HEK293 (cell line): ENCODE measurements around the gene FAM229B.

ENCODE experiments used
- CTCF ChIA-PET: fragments of 350-600 bp; formaldehyde crosslinking; extraction: SDS; loops from one replicate; lab custom pipeline; 2021; ENCODE audit warnings: antibody characterized with exemption; lab: Yijun Ruan, JAX
- POLR2A ChIA-PET: fragments of 300-600 bp; formaldehyde crosslinking; extraction: SDS; loops from one replicate; lab custom pipeline; 2020; ENCODE audit warnings: antibody characterized with exemption, inconsistent platforms; lab: Yijun Ruan, JAX
- H3K27ac ChIP-seq: fragments of 200-500 bp; sonication (Bioruptor generic); 2 replicates; pipeline ENCODE4 v1.5.1; 2014; ENCODE audit warnings: low read depth, low read length, control low read depth, inconsistent platforms; ENCODE audit errors: extremely low read depth
- H3K36me3 ChIP-seq, 2 experiments: fragments of 200-500 bp in 1 of 2; sonication (Bioruptor generic) in 1 of 2; 1 replicate in 1 of 2; 2 replicates in 1 of 2; pipeline ENCODE4 v1.5.1; 2014 to 2017; ENCODE audit warnings: inconsistent platforms in 2 of 2, low read length in 2 of 2; ENCODE audit not compliant: control insufficient read depth in 2 of 2, insufficient read depth in 1 of 2
- H3K4me1 ChIP-seq: fragments of 200-500 bp; sonication (Bioruptor generic); 2 replicates; pipeline ENCODE4 v1.5.1; 2014; ENCODE audit warnings: mild to moderate bottlenecking, low read length, inconsistent platforms; ENCODE audit not compliant: control insufficient read depth, insufficient read depth
- H3K4me3 ChIP-seq: 2 replicates; pipeline ENCODE4 v1.5.1; 2011; ENCODE audit warnings: low read depth, mild to moderate bottlenecking, control low read depth, low read length, moderate library complexity
- H3K9me3 ChIP-seq: fragments of 200-500 bp; sonication (Bioruptor generic); 2 replicates; pipeline ENCODE4 v1.5.1; 2014; ENCODE audit warnings: low read depth, low read length, inconsistent platforms; ENCODE audit not compliant: control insufficient read depth, insufficient read depth
- HIC1 ChIP-seq: fragments of 450-650 bp; formaldehyde crosslinking; IDR thresholded peaks from 2 replicates; pipeline ENCODE4 v1.5.1; 2016; ENCODE audit warnings: missing biosample characterization, missing genetic modification characterization
- HOXA7 ChIP-seq: sonication (generic); formaldehyde crosslinking; IDR thresholded peaks from 2 replicates; pipeline ENCODE4 v1.8.1; 2022; ENCODE audit warnings: missing genetic modification reagents, borderline replicate concordance
- PRDM2 ChIP-seq: fragments of 450-650 bp; formaldehyde crosslinking; IDR thresholded peaks from 2 replicates; pipeline ENCODE4 v1.5.1; 2016; ENCODE audit warnings: missing biosample characterization, missing genetic modification characterization, borderline replicate concordance
- YY2 ChIP-seq: fragments of 450-650 bp; formaldehyde crosslinking; IDR thresholded peaks from 2 replicates; pipeline ENCODE4 v1.5.1; 2016; ENCODE audit warnings: missing biosample characterization, missing genetic modification characterization
- ZEB2 ChIP-seq: fragments of 450-650 bp; formaldehyde crosslinking; IDR thresholded peaks from 2 replicates; pipeline ENCODE4 v1.5.1; 2016; ENCODE audit warnings: missing biosample characterization, missing genetic modification characterization
- ZNF112 ChIP-seq: fragments of 450-650 bp; formaldehyde crosslinking; IDR thresholded peaks from 2 replicates; pipeline ENCODE4 v1.5.0; 2017; ENCODE audit warnings: missing biosample characterization, missing genetic modification characterization
- ZNF121 ChIP-seq: fragments of 450-650 bp; formaldehyde crosslinking; IDR thresholded peaks from 2 replicates; pipeline ENCODE4 v1.5.1; 2016; ENCODE audit warnings: missing biosample characterization, missing genetic modification characterization
- ZNF184 ChIP-seq: fragments of 450-650 bp; IDR thresholded peaks from 2 replicates; pipeline ENCODE4 v1.5.1; 2018; ENCODE audit warnings: missing biosample characterization, mild to moderate bottlenecking, missing genetic modification characterization
- ZNF23 ChIP-seq: fragments of 450-650 bp; formaldehyde crosslinking; IDR thresholded peaks from 2 replicates; pipeline ENCODE4 v1.5.1; 2016; ENCODE audit warnings: missing biosample characterization, missing genetic modification characterization, borderline replicate concordance
- ZNF266 ChIP-seq: fragments of 450-650 bp; formaldehyde crosslinking; IDR thresholded peaks from 2 replicates; pipeline ENCODE4 v1.5.1; 2016; ENCODE audit warnings: missing biosample characterization, missing genetic modification characterization, low read depth
- ZNF354C ChIP-seq: fragments of 450-650 bp; formaldehyde crosslinking; IDR thresholded peaks from 2 replicates; pipeline ENCODE4 v1.5.1; 2016; ENCODE audit warnings: missing biosample characterization, missing genetic modification characterization, low read depth, borderline replicate concordance
- ZNF362 ChIP-seq: fragments of 450-650 bp; formaldehyde crosslinking; IDR thresholded peaks from 2 replicates; pipeline ENCODE4 v1.5.1; 2016; ENCODE audit warnings: missing biosample characterization, missing genetic modification characterization
- ZNF558 ChIP-seq: fragments of 450-650 bp; formaldehyde crosslinking; IDR thresholded peaks from 2 replicates; pipeline ENCODE4 v1.5.1; 2016; ENCODE audit warnings: missing biosample characterization, missing genetic modification characterization
- ZNF621 ChIP-seq: fragments of 450-650 bp; formaldehyde crosslinking; IDR thresholded peaks from 2 replicates; pipeline ENCODE4 v1.5.1; 2017; ENCODE audit warnings: missing biosample characterization, missing genetic modification characterization
- ZNF837 ChIP-seq: fragments of 450-650 bp; formaldehyde crosslinking; IDR thresholded peaks from 2 replicates; pipeline ENCODE4 v1.5.1; 2016; ENCODE audit warnings: missing biosample characterization, missing genetic modification characterization

The FAM229B gene

GRCh38 chr6:112038756-112039430, 48.5 kb upstream of the FAM229B start:
- no peaks in the 10 kb centered on the region for H3K36me3 ChIP-seq
- H3K4me3 ChIP-seq = no peak overlapping the region
- ChIA-PET POLR2A (no interaction called here), CTCF (interaction anchor here (0.5 to 7.4 kb wide), 6 partner anchors 12 to 780 kb away, joined by 3 to 139 read pairs (median 5); a partner anchor contains a TSS)
- H3K4me1 ChIP-seq = no peaks in the 10 kb centered on the region
- no peak for TF ChIP-seq ZNF184
- H3K9me3 ChIP-seq = no peaks in the 10 kb centered on the region
- H3K27ac ChIP-seq = no peak overlapping the region

- TF ChIP-seq ZNF266 (no peak), HIC1 (tag by site-specific recombination) (no peak), PRDM2 (no peak)
- TF ChIP-seq, all 188 proteins: peak for 0
- Histone ChIP-seq H3K4me1 (no peaks in the 10 kb centered on the region), H3K4me3 (no peak overlapping the region), H3K9me3 (no peaks in the 10 kb centered on the region), H3K36me3 (no peaks in the 10 kb centered on the region), H3K27ac (no peak overlapping the region)
- POLR2A ChIA-PET = no interaction called here
- CTCF ChIA-PET = interaction anchor here (6.8 to 7.4 kb wide), 2 partner anchors 12 to 333 kb away, joined by 88 to 139 read pairs; no protein-coding TSS in a partner anchor
Measured at GRCh38 chr6:112039431-112039770, 48.0 kb upstream of the FAM229B start.

GRCh38 chr6:112040956-112041355, 46.4 kb upstream of the FAM229B start:
- Histone ChIP-seq H3K36me3 (no peaks in the 10 kb centered on the region), H3K9me3 (no peaks in the 10 kb centered on the region), H3K27ac (no peak overlapping the region)
- CTCF ChIA-PET = interaction anchor here (0.6 to 7.4 kb wide), 18 partner anchors 8 to 1112 kb away, joined by 3 to 139 read pairs (median 4); no protein-coding TSS in a partner anchor
- no peak for TF ChIP-seq ZNF354C
- no peak for TF ChIP-seq ZNF621
- TF ChIP-seq, all 188 proteins: peak for 0
- H3K4me1 ChIP-seq = no peaks in the 10 kb centered on the region
- POLR2A ChIA-PET = no interaction called here
- H3K4me3 ChIP-seq = no peak overlapping the region

GRCh38 chr6:112041535-112041934, 45.9 kb upstream of the FAM229B start:
- Histone ChIP-seq H3K36me3 (no peaks in the 10 kb centered on the region), H3K4me3 (no peak overlapping the region), H3K4me1 (no peaks in the 10 kb centered on the region), H3K27ac (no peak overlapping the region), H3K9me3 (no peaks in the 10 kb centered on the region)
- ChIA-PET CTCF (interaction anchor here (0.6 to 7.4 kb wide), 30 partner anchors 9 to 1358 kb away, joined by 3 to 139 read pairs (median 4); a partner anchor contains a TSS), POLR2A (no interaction called here)
- TF ChIP-seq ZNF837 (tag by site-specific recombination) (no peak), ZNF362 (tag by site-specific recombination) (no peak), ZNF121 (tag by site-specific recombination) (no peak), ZNF558 (tag by site-specific recombination) (no peak), HIC1 (tag by site-specific recombination) (no peak), YY2 (tag by site-specific recombination) (no peak), ZNF23 (tag by site-specific recombination) (no peak), HOXA7 (CRISPR knock-in tag) (no peak), ZEB2 (no peak), ZNF112 (no peak)
